Ovary (tissue), 3 donors: Measurements from ENCODE around the gene APBB2.

Experiments used
- CTCF ChIP-seq, 3 donors: fragments of 450-650 bp in 2 of 3; fragments of 200-600 bp in 1 of 3; IDR thresholded peaks; one replicate each; pipeline versions ENCODE4 v1.5.1 to v1.8.0; 2016 to 2022; ENCODE audit warnings: antibody characterized with exemption in 3 of 3, mild to moderate bottlenecking in 1 of 3
- EP300 ChIP-seq: sonication (generic); formaldehyde crosslinking; IDR thresholded peaks from one replicate; pipeline ENCODE4 v1.6.1; 2017; ENCODE audit warnings: antibody characterized with exemption
- POLR2A ChIP-seq: fragments of 450-650 bp; IDR thresholded peaks from one replicate; pipeline ENCODE4 v1.6.1; 2017; ENCODE audit warnings: antibody characterized with exemption, mild to moderate bottlenecking, moderate library complexity
- donor health status: DM: no; HTN: no; CAD: no.

- no peak for TF ChIP-seq POLR2A
- TF ChIP-seq CTCF (IDR thresholded peaks at IDR 0.05) = no peak
- TF ChIP-seq EP300 = no peak
Measured at GRCh38 chr4:41060352-41061334, 153.7 kb downstream of the APBB2 start.
